HepG2 (cell line): ENCODE data around the gene TAF6L. TPM values are rescaled to one million over a fixed set of nuclear protein-coding genes. Genes with fewer than 3 reads are reported as not detected.

Experiments used
- ASH2L ChIP-seq: fragments of 300-600, 200-600 bp; sonication (generic); IDR thresholded peaks from 2 replicates; pipeline ENCODE4 v1.7.0; 2017; ENCODE audit warnings: low read depth, mild to moderate bottlenecking, moderate library complexity, mixed read lengths, low read length; ENCODE audit not compliant: insufficient read length
- CBX1 ChIP-seq: IDR thresholded peaks from one replicate; pipeline ENCODE4 v1.6.1; 2016; ENCODE audit warnings: antibody characterized with exemption, low read depth
- CHD2 ChIP-seq: IDR thresholded peaks from 2 replicates; pipeline ENCODE4 v1.6.1; 2011; ENCODE audit warnings: low read depth, low read length, improper control_type of control experiment
- EZH2 ChIP-seq: conservative IDR thresholded peaks from 2 replicates; pipeline ENCODE4 v1.6.1; 2012; ENCODE audit warnings: mild to moderate bottlenecking, low read depth, low read length, moderate library complexity
- FOXA3 ChIP-seq: IDR thresholded peaks from 2 replicates; pipeline ENCODE4 v1.6.1; 2016; ENCODE audit warnings: missing genetic modification reagents, missing compliant biosample characterization
- GLI4 ChIP-seq: sonication (generic); formaldehyde crosslinking; IDR thresholded peaks from 2 replicates; pipeline ENCODE4 v1.5.1; 2020; ENCODE audit warnings: missing genetic modification reagents, mild to moderate bottlenecking, moderate library complexity, borderline replicate concordance
- HDAC6 ChIP-seq: fragments of 200-600 bp; sonication (generic); IDR thresholded peaks from 2 replicates; pipeline ENCODE4 v1.7.0; 2017; ENCODE audit warnings: mild to moderate bottlenecking, antibody characterized with exemption, low read length, low read depth
- HNRNPUL1 ChIP-seq: fragments of 200-400 bp; formaldehyde crosslinking; IDR thresholded peaks from 2 replicates; pipeline ENCODE4 v1.6.1; 2017; ENCODE audit warnings: low read depth, mild to moderate bottlenecking, low read length, moderate library complexity
- JARID2 ChIP-seq: sonication (generic); formaldehyde crosslinking; IDR thresholded peaks from 2 replicates; pipeline ENCODE4 v1.8.1; 2023; ENCODE audit warnings: missing genetic modification reagents, inconsistent platforms; ENCODE audit not compliant: insufficient replicate concordance
- KDM5B ChIP-seq: sonication (generic); formaldehyde crosslinking; IDR thresholded peaks from 2 replicates; pipeline ENCODE4 v1.4.0; 2020; ENCODE audit warnings: missing genetic modification reagents, mild to moderate bottlenecking, borderline replicate concordance
- MXI1 ChIP-seq: IDR thresholded peaks from 3 replicates; pipeline ENCODE4 v1.6.1; 2012; ENCODE audit warnings: low read depth, low read length, inconsistent platforms, borderline replicate concordance
- PRDM10 ChIP-seq: sonication (generic); formaldehyde crosslinking; IDR thresholded peaks from 2 replicates; pipeline ENCODE4 v1.4.0; 2020; ENCODE audit warnings: low read depth, missing genetic modification reagents
- RFX5 ChIP-seq: IDR thresholded peaks from 2 replicates; pipeline ENCODE4 v1.6.1; 2011; ENCODE audit warnings: low read depth, low read length, improper control_type of control experiment
- SIX4 ChIP-seq: sonication (generic); formaldehyde crosslinking; IDR thresholded peaks from 2 replicates; pipeline ENCODE4 v1.4.0; 2020; ENCODE audit warnings: missing genetic modification reagents
- SMAD9 ChIP-seq: sonication (generic); formaldehyde crosslinking; IDR thresholded peaks from 2 replicates; pipeline ENCODE4 v1.5.1; 2020; ENCODE audit warnings: mild to moderate bottlenecking, missing genetic modification reagents
- SNRNP70 ChIP-seq: fragments of 200-400 bp; formaldehyde crosslinking; IDR thresholded peaks from 2 replicates; pipeline ENCODE4 v1.6.1; 2017; ENCODE audit warnings: mild to moderate bottlenecking, low read depth, low read length, moderate library complexity
- SOX6 ChIP-seq, 2 experiments: fragments of 450-650 bp in 1 of 2; sonication (generic) in 1 of 2; formaldehyde crosslinking in 1 of 2; IDR thresholded peaks; 2 replicates each; pipeline versions ENCODE4 v1.4.0 to v1.6.1; 2017 to 2020; ENCODE audit warnings: antibody characterized with exemption in 1 of 2, mild to moderate bottlenecking in 1 of 2, missing genetic modification reagents in 1 of 2
- TGIF2 ChIP-seq: IDR thresholded peaks from 2 replicates; pipeline ENCODE4 v1.6.1; 2016; ENCODE audit warnings: control low read depth, missing compliant biosample characterization
- THRA ChIP-seq: sonication (generic); formaldehyde crosslinking; IDR thresholded peaks from 2 replicates; pipeline ENCODE4 v1.4.0; 2020; ENCODE audit warnings: missing genetic modification reagents, borderline replicate concordance
- XBP1 ChIP-seq: sonication (generic); formaldehyde crosslinking; IDR thresholded peaks from 2 replicates; pipeline ENCODE4 v1.5.0; 2020; ENCODE audit warnings: missing genetic modification reagents
- ZNF674 ChIP-seq: sonication (generic); formaldehyde crosslinking; IDR thresholded peaks from 2 replicates; pipeline ENCODE4 v1.5.0; 2020; ENCODE audit warnings: low read depth, mild to moderate bottlenecking, missing genetic modification reagents
- ZNF713 ChIP-seq: sonication (generic); formaldehyde crosslinking; IDR thresholded peaks from 2 replicates; pipeline ENCODE4 v1.4.0; 2020; ENCODE audit warnings: mild to moderate bottlenecking, missing genetic modification reagents
- ZNF784 ChIP-seq: sonication (generic); formaldehyde crosslinking; IDR thresholded peaks from 2 replicates; pipeline ENCODE4 v1.5.1; 2020; ENCODE audit warnings: missing genetic modification reagents, mild to moderate bottlenecking, borderline replicate concordance
- polyA plus RNA-seq, 8 experiments: library from polyadenylated mRNA; depleted of rRNA in 3 of 8; stranded (reverse) in 7 of 8; unstranded in 1 of 8; fragments of >200 nt; fragmentation: Illumina TruSeq in 4 of 8; extraction: Trizol in 4 of 8; gene quantifications; 2 replicates each; pipeline versions ENCODE4 v1.2.1 to v1.2.3, GENCODE V29; 2011 to 2016; ENCODE audit warnings: low read depth in 4 of 8, missing spikeins in 1 of 8, mixed read lengths in 1 of 8; ENCODE audit not compliant: insufficient read depth in 1 of 8
- total RNA-seq, 5 experiments: library from RNA; depleted of rRNA; stranded (reverse); fragments of >200 nt; fragmentation: Illumina TruSeq; extraction: Trizol; gene quantifications; 2 replicates each; pipeline ENCODE4 v1.2.3, GENCODE V29; 2016; ENCODE audit warnings: low read depth in 1 of 5

TAF6L gene
- total and polyA plus RNA-seq, 2 of the 13 experiments (the other 11 are each of a cell fraction or from before 2014, with no cell fraction given): 12.6 to 19.4 TPM

- TF ChIP-seq ASH2L (peak; percentile 72), EZH2 (no peak), MXI1 (peak; percentile 70; the same call in 1 of the 3 replicates), CBX1 (no peak), ZNF713 (CRISPR knock-in tag) (no peak), GLI4 (CRISPR knock-in tag) (0 out of 2 replicates have a peak, but pooled peaks have one; percentile 38), HNRNPUL1 (no peak), KDM5B (CRISPR knock-in tag) (peak; percentile 85), SMAD9 (CRISPR knock-in tag) (no peak), ZNF784 (CRISPR knock-in tag) (peak; percentile 87), RFX5 (peak; percentile 56), PRDM10 (peak; percentile 71; the same call in 1 of the 2 replicates), SIX4 (no peak; the same call in 1 of the 2 replicates), SOX6 (IDR thresholded peaks at IDR 0.05) (no peak), SOX6 (CRISPR knock-in tag; IDR thresholded peaks at IDR 0.05) (peak; percentile 49), SNRNP70 (no peak), HDAC6 (no peak), THRA (no peak), FOXA3 (CRISPR knock-in tag) (no peak), JARID2 (CRISPR knock-in tag) (no peak), XBP1 (no peak), TGIF2 (CRISPR knock-in tag) (no peak), CHD2 (no peak; the same call in 1 of the 2 replicates), ZNF674 (CRISPR knock-in tag) (no peak)
These were observed 60.5 kb downstream of the TAF6L start, which contains the start of gene STX5 (continued) for GRCh38 chr11:62831520-62832335.
